Motor neuron (in vitro differentiated cells): ENCODE measurements around the gene FRS3. TPM values are rescaled to one million over a fixed set of nuclear protein-coding genes. Genes with fewer than 3 reads are reported as not detected.

ENCODE experiments used
- ATAC-seq, 8 experiments: fragments of 200-7000 bp; cut with Tn5 transposase; replicated peaks in 6 of 8; 2 replicates each; pipeline ENCODE4 v1.8.0; 2021; ENCODE audit warnings: mild to moderate bottlenecking in 8 of 8, moderate library complexity in 8 of 8
- H3K27ac ChIP-seq, 2 donors: fragments of 250-450 bp; sonication (Bioruptor Pico); 2 replicates each; pipeline ENCODE4 v1.9.0; 2021; ENCODE audit warnings: antibody characterized with exemption in 2 of 2, mild to moderate bottlenecking in 2 of 2, moderate library complexity in 1 of 2
- H3K4me1 ChIP-seq, 2 donors: fragments of 250-450 bp; sonication (Bioruptor Pico); replicated peaks in 1 of 2; 2 replicates each; pipeline ENCODE4 v1.6.1; 2021; ENCODE audit warnings: antibody characterized with exemption in 2 of 2, mild to moderate bottlenecking in 2 of 2, moderate library complexity in 1 of 2
- H3K4me3 ChIP-seq, 5 donors: fragments of 250-450 bp; sonication (Bioruptor Pico); 2 replicates each; pipeline ENCODE4 v1.9.0; 2021; ENCODE audit warnings: antibody characterized with exemption in 5 of 5, mild to moderate bottlenecking in 5 of 5, moderate library complexity in 4 of 5
- WGBS, 10 experiments: fragments of 450-650 bp; shearing (Covaris generic); methylation state at CpG; one replicate each; pipeline ENCODE4 v1.0.0; 2022; 5-methylcytosine and 5-hydroxymethylcytosine counted together
- in situ Hi-C, 9 experiments: fragments of 400-800 bp; cut with MboI; loops; one replicate each; pipeline ENCODE4 v1.15.0; 2021; ENCODE audit warnings: low sequenced_read_pairs in 9 of 9, low pct_unique_long_range_greater_than_20kb in 2 of 9; ENCODE audit not compliant: unreplicated experiment in 9 of 9
- total RNA-seq, 8 experiments: library from RNA; unstranded; fragments of 300-600 nt; gene quantifications; 2 replicates each; pipeline versions ENCODE4 v1.2.3 to v1.2.4, GENCODE V29; 2022

The FRS3 gene
- total RNA-seq, 8 experiments from 2014 or later: 0.51 to 11.8 (median 9.0) TPM

- Histone ChIP-seq H3K4me1 (peaks cover 8 to 14% of the 10 kb centered on the region in 2 donors), H3K4me3 (peak overlapping the region; percentile 59 to 97 (median 86)), H3K27ac (peak overlapping the region; percentile 94 to 98)
- in situ Hi-C loops: loop anchor here in 6 of 9 experiments (10.0 to 25.0 kb wide), 3 partner anchors 126 to 258 kb away; partner anchors contain the start of genes BYSL (in 1 of the 6) and MED20 (in 1 of the 6)
- WGBS, 10 experiments: 0 to 1% (median 0%) methylated on average over 3 to 9 of the region's 58 CpGs; no CpG with 5 or more reads in 6 of the 10 experiments
- ATAC-seq: peak; percentile 71 to 84 (median 82)
These were observed 6.9 kb upstream of the FRS3 start for GRCh38 chr6:41786451-41787218.

- peak; percentile 3 to 29 (median 24) for ATAC-seq
- in situ Hi-C loops: loop anchor here in 6 of 9 experiments (10.0 to 25.0 kb wide), 3 partner anchors 126 to 259 kb away; partner anchors contain the start of genes BYSL (in 1 of the 6) and MED20 (in 1 of the 6)
- Histone ChIP-seq H3K4me3 (peak overlapping the region; percentile 59 to 97 (median 86)), H3K4me1 (peaks cover 10 to 14% of the 10 kb centered on the region in 2 donors), H3K27ac (peak overlapping the region in 1 of 2 donors; percentile 98)
- 5 to 80% (median 19%) methylated on average over 1 to 14 of the region's 29 CpGs; no CpG with 5 or more reads in 4 of the 10 experiments for WGBS, 10 experiments
These were observed 6.2 kb upstream of the FRS3 start for GRCh38 chr6:41785689-41786450.

GRCh38 chr6:41785254-41785653 lies 5.6 kb upstream of the FRS3 start:
- Histone ChIP-seq H3K4me1 (peaks cover 11 to 14% of the 10 kb centered on the region in 2 donors), H3K4me3 (no peak overlapping the region), H3K27ac (no peak overlapping the region)
- no peak for ATAC-seq
- WGBS, 10 experiments: 50 to 100% (median 89%) methylated on average over 2 to 7 of the region's 11 CpGs; no CpG with 5 or more reads in 5 of the 10 experiments
- in situ Hi-C loops: loop anchor here in 6 of 9 experiments (10.0 to 25.0 kb wide), 3 partner anchors 127 to 260 kb away; partner anchors contain the start of genes BYSL (in 1 of the 6) and MED20 (in 1 of the 6)

GRCh38 chr6:41784581-41785171 lies 5.0 kb upstream of the FRS3 start:
- no peak overlapping the region for H3K4me3 ChIP-seq
- WGBS, 10 experiments: 76% methylated on average over 4 of the region's 5 CpGs; no CpG with 5 or more reads in 9 of the 10 experiments
- peaks cover 11 to 14% of the 10 kb centered on the region in 2 donors for H3K4me1 ChIP-seq
- in situ Hi-C loops: loop anchor here in 6 of 9 experiments (10.0 to 25.0 kb wide), 3 partner anchors 128 to 260 kb away; partner anchors contain the start of genes BYSL (in 1 of the 6) and MED20 (in 1 of the 6)
- H3K27ac ChIP-seq: no peak overlapping the region
- no peak for ATAC-seq

- in situ Hi-C loops: loop anchor here in 6 of 9 experiments (10.0 to 25.0 kb wide), 3 partner anchors 129 to 262 kb away; partner anchors contain the start of genes BYSL (in 1 of the 6) and MED20 (in 1 of the 6)
- no peak overlapping the region for H3K27ac ChIP-seq
- no peak overlapping the region for H3K4me3 ChIP-seq
- WGBS, 10 experiments: 0 to 90% (median 61%) methylated on average over 1 to 6 of the region's 6 CpGs; no CpG with 5 or more reads in 3 of the 10 experiments
- peaks cover 11 to 13% of the 10 kb centered on the region in 2 donors for H3K4me1 ChIP-seq
- ATAC-seq: no peak
These were observed 3.5 kb upstream of the FRS3 start for GRCh38 chr6:41783106-41783780.

- Histone ChIP-seq H3K27ac (no peak overlapping the region), H3K4me3 (peak overlapping the region in 3 of 5 donors; percentile 65 to 68 (median 66)), H3K4me1 (peaks cover 10 to 13% of the 10 kb centered on the region in 2 donors)
- WGBS, 10 experiments: 0 to 100% (median 47%) methylated on average over 1 to 3 of the region's 3 CpGs; no CpG with 5 or more reads in 3 of the 10 experiments
- no peak for ATAC-seq
- in situ Hi-C loops: loop anchor here in 6 of 9 experiments (10.0 to 25.0 kb wide), 3 partner anchors 131 to 263 kb away; partner anchors contain the start of genes BYSL (in 1 of the 6) and MED20 (in 1 of the 6)
These were observed 1.6 kb upstream of the FRS3 start for GRCh38 chr6:41781366-41781730.

GRCh38 chr6:41780551-41781365 lies 1.1 kb upstream of the FRS3 start, which contains the start of gene PRICKLE4:
Gene PRICKLE4, plus strand, starts transcription at chr6:41780782. Its CDS starts 2,692 bp downstream, at chr6:41783474.
- WGBS, 10 experiments: 2 to 18% methylated on average over 2 to 7 of the region's 36 CpGs; no CpG with 5 or more reads in 8 of the 10 experiments
- in situ Hi-C loops: loop anchor here in 6 of 9 experiments (10.0 to 25.0 kb wide), 3 partner anchors 132 to 264 kb away; partner anchors contain the start of genes BYSL (in 1 of the 6) and MED20 (in 1 of the 6)
- Histone ChIP-seq H3K4me1 (peaks cover 8 to 12% of the 10 kb centered on the region in 2 donors), H3K4me3 (peak within 1 kb of the TSS; percentile 44 to 68 (median 65)), H3K27ac (peak within 1 kb of the TSS; percentile 5 to 32)
- ATAC-seq: peak in 7 of 8 experiments; percentile 0 to 7 (median 5)

- no peak for ATAC-seq
- Histone ChIP-seq H3K27ac (peak overlapping the region; percentile 5 to 32), H3K4me1 (peaks cover 6 to 10% of the 10 kb centered on the region in 2 donors), H3K4me3 (peak overlapping the region; percentile 44 to 68 (median 65))
- in situ Hi-C loops: loop anchor here in 7 of 9 experiments (10.0 to 25.0 kb wide), 3 partner anchors 133 to 265 kb away; partner anchors contain the start of genes BYSL (in 1 of the 7) and MED20 (in 1 of the 7)
- 0% methylated on average over 1 of the region's 16 CpGs; no CpG with 5 or more reads in 9 of the 10 experiments for WGBS, 10 experiments
These were observed 364 bp downstream of the FRS3 start for GRCh38 chr6:41779336-41779735.

GRCh38 chr6:41778895-41779294 lies 805 bp downstream of the FRS3 start:
- in situ Hi-C loops: loop anchor here in 7 of 9 experiments (10.0 to 25.0 kb wide), 3 partner anchors 133 to 266 kb away; partner anchors contain the start of genes BYSL (in 1 of the 7) and MED20 (in 1 of the 7)
- Histone ChIP-seq H3K4me3 (peak overlapping the region; percentile 44 to 68 (median 65)), H3K27ac (peak overlapping the region in 1 of 2 donors; percentile 32), H3K4me1 (peaks cover 6 to 10% of the 10 kb centered on the region in 2 donors)
- WGBS, 10 experiments: 26 to 40% methylated on average over 5 to 6 of the region's 6 CpGs; no CpG with 5 or more reads in 8 of the 10 experiments
- no peak for ATAC-seq

GRCh38 chr6:41777551-41778285 lies 2.0 kb downstream of the FRS3 start:
- in situ Hi-C loops: loop anchor here in 7 of 9 experiments (10.0 to 25.0 kb wide), 3 partner anchors 135 to 267 kb away; partner anchors contain the start of genes BYSL (in 1 of the 7) and MED20 (in 1 of the 7)
- peaks cover 6 to 10% of the 10 kb centered on the region in 2 donors for H3K4me1 ChIP-seq
- WGBS, 10 experiments: 86 to 100% (median 97%) methylated on average over 1 to 5 of the region's 5 CpGs; no CpG with 5 or more reads in 6 of the 10 experiments
- H3K4me3 ChIP-seq: no peak overlapping the region
- ATAC-seq: peak in 2 of 8 experiments; percentile 5 to 6
- H3K27ac ChIP-seq: no peak overlapping the region
